ENCODE data around the gene SS18L1. TPM values are rescaled to one million over a fixed set of nuclear protein-coding genes. Genes with fewer than 3 reads are reported as not detected.

Gene SS18L1
- total RNA-seq, 1 experiment from 2014 or later, result 28.1 TPM

- Histone ChIP-seq H3K4me3 (replicated peaks in 1 of 2; ENCODE audit: low read depth in 1 of 2, low read length in 2 of 2) (no peak overlapping the region), H3K79me2 (ENCODE audit: insufficient read depth, low read length) (no peaks in the 10 kb centered on the region), H2AFZ (ENCODE audit: low read depth, low read length, poor library complexity, severe bottlenecking) (no peak overlapping the region), H3K9me3 (ENCODE audit: control insufficient read depth in 1 of 2, insufficient read depth in 1 of 2, low read depth in 1 of 2, low read length in 2 of 2) (no peaks in the 10 kb centered on the region), H3K4me2 (ENCODE audit: low read length) (no peak overlapping the region), H3K27ac (ENCODE audit: low read depth, low read length) (no peak overlapping the region), H3K9ac (ENCODE audit: low read length) (no peak overlapping the region), H3K27me3 (ENCODE audit: insufficient read depth, low read length) (no peaks in the 10 kb centered on the region), H3K9me2 (ENCODE audit: insufficient read depth) (no peaks in the 10 kb centered on the region), H4K20me1 (ENCODE audit: insufficient read depth) (no peaks in the 10 kb centered on the region), H3K4me1 (ENCODE audit: control insufficient read depth in 1 of 2, insufficient read depth in 2 of 2, low read length in 2 of 2) (peaks cover 0 to 20% of the 10 kb centered on the region in 2 experiments; a peak in 2 of 4 replicates), H3K36me3 (ENCODE audit: control insufficient read depth in 1 of 2, insufficient read depth in 2 of 2, low read length in 2 of 2) (no peaks in the 10 kb centered on the region)
- intact Hi-C loops (cut with micrococcal nuclease), result no loop called here
- ATAC-seq (no peak), DNase-seq (ENCODE audit: low read depth, low spot score) (no peak)
- CTCF ChIA-PET, result no interaction called here
- POLR2A ChIA-PET, result no interaction called here
- no TSS peak for BruUV-seq (replicated peaks)
- no peak for TF ChIP-seq ELF1 (IDR thresholded peaks at IDR 0.05; ENCODE audit: borderline replicate concordance, low read depth)
- TF ChIP-seq REST (IDR thresholded peaks at IDR 0.05; ENCODE audit: low read depth), result no peak
- RAD21 ChIA-PET (ENCODE audit: low non-redundant PET in 1 of 2, low total read pairs in 2 of 2, uncharacterized antibody in 2 of 2, unreplicated experiment in 2 of 2), result no interaction called here
Observed at GRCh38 chr20:62231292-62231691, 87.7 kb downstream of the SS18L1 start.

Other genes starting within 250 kb of the SS18L1 start
- gene TAF4, start 77.9 kb upstream of the SS18L1 start, total RNA-seq (2021; ENCODE audit: unreplicated experiment), result 26.8 TPM
- 51.3 TPM for gene LSM14B, start 21.3 kb upstream of the SS18L1 start, total RNA-seq (2021; ENCODE audit: unreplicated experiment)
- gene PSMA7, start 375 bp upstream of the SS18L1 start, total RNA-seq (2021; ENCODE audit: unreplicated experiment), result 364 TPM
- gene MTG2, start 39.3 kb downstream of the SS18L1 start, total RNA-seq (2021; ENCODE audit: unreplicated experiment), result 43.3 TPM
- gene HRH3, start 76.5 kb downstream of the SS18L1 start, total RNA-seq (2021; ENCODE audit: unreplicated experiment), result not detected
- gene OSBPL2, start 94.8 kb downstream of the SS18L1 start, total RNA-seq (2021; ENCODE audit: unreplicated experiment), result 36.9 TPM
- gene ADRM1, start 159.2 kb downstream of the SS18L1 start, total RNA-seq (2021; ENCODE audit: unreplicated experiment), result 158 TPM
- gene LAMA5, start 223.5 kb downstream of the SS18L1 start, total RNA-seq (2021; ENCODE audit: unreplicated experiment), result 321 TPM
- 2,488 TPM for gene RPS21, start 243.3 kb downstream of the SS18L1 start, total RNA-seq (2021; ENCODE audit: unreplicated experiment)

Measured in HCT116 (cell line).